Right lobe of liver (tissue), 6 donors: ENCODE measurements around the gene VSIG1. TPM values are rescaled to one million over a fixed set of nuclear protein-coding genes. Genes with fewer than 3 reads are reported as not detected.

Experiments
- ATAC-seq, 4 donors: fragments of 200-7000 bp; cut with Tn5 transposase; one replicate each; pipeline ENCODE4 v1.9.1; 2020; ENCODE audit warnings: mild to moderate bottlenecking in 4 of 4, moderate library complexity in 4 of 4
- DNase-seq, 3 donors: peaks; one replicate each; pipeline ENCODE4 v3.0.0-alpha.2; 2020
- H3K27ac ChIP-seq, 3 donors: fragments of 200-600 bp; one replicate each; pipeline ENCODE4 v1.8.0; 2022
- H3K27me3 ChIP-seq, 2 donors: fragments of 200-600 bp; one replicate each; pipeline ENCODE4 v1.8.0; 2022
- H3K36me3 ChIP-seq, 4 donors: fragments of 200-600 bp; sonication (generic) in 1 of 4; one replicate each; pipeline versions ENCODE4 v1.5.1 to v1.8.0; 2017 to 2022; ENCODE audit warnings: control low read depth in 1 of 4
- H3K4me1 ChIP-seq, 4 donors: fragments of 200-600 bp; sonication (generic) in 1 of 4; one replicate each; pipeline versions ENCODE4 v1.5.1 to v1.8.0; 2017 to 2022; ENCODE audit warnings: control low read depth in 1 of 4
- H3K4me3 ChIP-seq, 3 donors: fragments of 200-600 bp; one replicate each; pipeline ENCODE4 v1.8.0; 2022
- H3K9me3 ChIP-seq, 4 donors: fragments of 200-600 bp; sonication (generic) in 1 of 4; one replicate each; pipeline versions ENCODE4 v1.5.1 to v1.8.0; 2017 to 2022; ENCODE audit warnings: control low read depth in 1 of 4
- CTCF ChIP-seq, 4 donors: fragments of 200-600 bp in 3 of 4; fragments of 450-650 bp in 1 of 4; IDR thresholded peaks; one replicate each; pipeline versions ENCODE4 v1.5.1 to v1.8.0; 2016 to 2022; ENCODE audit warnings: antibody characterized with exemption in 4 of 4, mild to moderate bottlenecking in 2 of 4
- POLR2A ChIP-seq: fragments of 450-650 bp; IDR thresholded peaks from one replicate; pipeline ENCODE4 v1.6.1; 2017; ENCODE audit warnings: antibody characterized with exemption, mild to moderate bottlenecking
- WGBS: methylation state at CpG from one replicate; pipeline ENCODE4 v1.1.6; 2018; ENCODE audit warnings: low coverage, low lambda C conversion rate; ENCODE audit not compliant: insufficient coverage; ENCODE audit errors: missing lambda C conversion rate; 5-methylcytosine and 5-hydroxymethylcytosine counted together
- intact Hi-C, 2 donors: fragments of 100-400 bp; cut with DNase I; formaldehyde crosslinking; loops; one replicate each; pipeline versions ENCODE4 v1.11.2 to v1.14.1; 2022
- long read RNA-seq: library from polyadenylated mRNA; unstranded; transcript quantifications from one replicate; pipeline ENCODE4 v2.0.0, GENCODE V29; 2019
- total RNA-seq, 6 experiments: library from RNA; depleted of rRNA in 2 of 6; stranded (reverse); fragments of >200 nt in 2 of 6; fragmentation: NEBNext Ultra II Directional in 3 of 6; extraction: Animal tissue kit (Norgen Biotek cat#: 25700) in 3 of 6; gene quantifications; one replicate each; pipeline versions ENCODE4 v1.1.0 to v1.2.4, GENCODE V29; 2016 to 2023
- donor health status: DM: no; HTN: yes; CAD: no.
- donor health status: DM: no; HTN: no; CAD: no.
- donor health status: DM: no; HTN: no; CAD: no.
- donor health status: DM: no; HTN: yes; CAD: no.
- donor health status: DM: no; HTN: yes; CAD: no.

Gene VSIG1
- total RNA-seq: not detected
- long read RNA-seq: 0 reads

- intact Hi-C loops: no loop called here
- ATAC-seq: peak in 3 of 4 donors; percentile 39 to 67 (median 39)
- Histone ChIP-seq H3K27ac (no peak within 1 kb of the TSS), H3K4me1 (no peaks in the 10 kb centered on the region), H3K4me3 (no peak within 1 kb of the TSS), H3K36me3 (no peaks in the 10 kb centered on the region), H3K9me3 (no peaks in the 10 kb centered on the region), H3K27me3 (no peaks in the 10 kb centered on the region)
- TF ChIP-seq POLR2A (no peak), CTCF (IDR thresholded peaks at IDR 0.05) (no peak)
- DNase-seq: no peak
- 34% methylated on average over 10 of the region's 10 CpGs for WGBS
Observed at GRCh38 chrX:108044554-108045256, at the start of gene VSIG1. VSIG1 (plus strand) TSS chrX:108045065; CDS start chrX:108045131, 66 bp downstream.

DNA sequence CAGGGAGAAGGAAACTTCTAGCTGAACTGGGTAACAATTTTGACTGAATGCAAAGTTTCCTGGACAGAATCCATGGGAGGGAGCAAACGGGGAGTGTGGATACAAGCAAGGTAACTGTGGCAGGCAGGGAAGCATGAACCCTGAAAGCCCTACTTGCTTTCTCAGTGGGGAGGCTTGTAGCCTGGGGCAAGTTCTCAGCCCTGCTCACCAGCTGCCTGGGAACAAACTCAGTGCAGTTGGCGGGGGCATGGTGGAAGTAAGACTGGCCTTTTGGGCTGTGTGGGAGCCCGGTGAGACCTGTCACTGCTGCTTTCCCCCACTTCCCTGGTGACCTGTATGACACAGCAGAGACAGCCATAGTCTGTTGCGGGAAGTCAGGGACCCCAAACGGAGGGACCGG lies 48.7 kb upstream of the VSIG1 start:
- 80% methylated on average over 1 of the region's 6 CpGs for WGBS
- intact Hi-C loops: no loop called here

DNA sequence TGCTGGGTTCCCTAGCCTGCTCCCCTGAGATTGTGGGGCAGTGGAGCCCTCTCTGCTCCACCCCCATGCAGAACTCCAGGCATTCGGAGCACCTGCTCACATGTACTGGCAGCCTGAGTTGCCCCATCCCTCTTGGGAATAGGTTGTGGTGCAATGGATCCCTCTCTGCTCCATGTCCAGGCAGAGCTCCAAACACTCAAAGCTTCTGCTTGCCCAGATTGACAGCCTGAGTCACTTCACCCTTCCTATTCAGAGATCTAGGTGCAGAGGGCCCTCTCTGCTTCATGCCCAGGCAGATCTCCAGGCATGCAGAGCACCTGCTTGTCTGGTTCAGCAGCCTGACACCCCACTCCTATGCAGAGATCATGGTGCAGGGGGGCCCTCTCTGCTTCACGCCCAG lies 44.1 kb upstream of the VSIG1 start:
- Histone ChIP-seq H3K36me3 (no peaks in the 10 kb centered on the region), H3K27me3 (peaks cover 0 to 12% of the 10 kb centered on the region in 2 donors), H3K4me1 (no peaks in the 10 kb centered on the region), H3K4me3 (no peak overlapping the region), H3K9me3 (no peaks in the 10 kb centered on the region), H3K27ac (no peak overlapping the region)
- intact Hi-C loops: no loop called here
- DNase-seq (no peak), ATAC-seq (peak in 2 of 4 donors; percentile 28 to 30)
- WGBS: no CpG with 5 or more reads among the region's 2 CpGs
- TF ChIP-seq CTCF (IDR thresholded peaks at IDR 0.05) (no peak), POLR2A (no peak)

More for the DNA sequence above, 48.7 kb upstream of the VSIG1 start:
- H3K27me3 ChIP-seq: no peaks in the 10 kb centered on the region
- DNase-seq: no peak
- no peaks in the 10 kb centered on the region for H3K36me3 ChIP-seq
- TF ChIP-seq POLR2A: no peak
- TF ChIP-seq CTCF (IDR thresholded peaks at IDR 0.05): no peak
- H3K27ac ChIP-seq: no peak overlapping the region
- no peaks in the 10 kb centered on the region for H3K9me3 ChIP-seq
- H3K4me1 ChIP-seq: no peaks in the 10 kb centered on the region
- ATAC-seq: no peak
- no peak overlapping the region for H3K4me3 ChIP-seq

- no peaks in the 10 kb centered on the region for H3K9me3 ChIP-seq
- H3K36me3 ChIP-seq: no peaks in the 10 kb centered on the region
- no peak overlapping the region for H3K27ac ChIP-seq
- ATAC-seq (peak; percentile 62 to 71 (median 70)), DNase-seq (no peak)
- H3K4me3 ChIP-seq: no peak overlapping the region
- H3K27me3 ChIP-seq: peaks cover 0 to 12% of the 10 kb centered on the region in 2 donors
- peak; percentile 13 to 59 (median 55) for TF ChIP-seq CTCF (IDR thresholded peaks at IDR 0.05)
- TF ChIP-seq POLR2A: no peak
- WGBS: 10% methylated on average over 8 of the region's 11 CpGs
- no peaks in the 10 kb centered on the region for H3K4me1 ChIP-seq
- intact Hi-C loops: no loop called here
Observed at GRCh38 chrX:108001218-108001814, 43.5 kb upstream of the VSIG1 start.
